ENCODE data around the gene CRYBA4.

The CRYBA4 gene

DNA sequence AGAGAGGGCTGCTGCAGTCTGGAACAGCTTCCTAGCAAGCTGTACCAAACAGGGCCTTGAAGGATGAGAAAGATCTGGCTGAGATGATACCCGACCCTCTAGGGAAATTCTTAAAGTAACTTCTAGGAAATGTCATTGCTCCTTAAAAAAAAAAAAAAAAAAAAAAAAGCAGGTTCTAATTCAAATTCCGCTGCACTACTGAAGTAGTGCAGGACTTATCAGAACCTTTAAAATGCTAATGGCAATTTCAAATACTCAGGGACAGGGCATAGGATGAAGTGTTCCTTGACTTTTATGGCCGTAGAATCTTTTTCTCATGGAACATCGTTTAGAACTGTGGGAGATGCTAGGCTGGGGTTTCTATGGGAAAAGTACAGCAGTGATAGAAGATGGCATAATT is 48.7 kb downstream of the CRYBA4 start:
- Histone ChIP-seq H3K27ac (no peak overlapping the region), H3K27me3 (replicated peaks) (no peaks in the 10 kb centered on the region), H3K36me3 (replicated peaks) (no peaks in the 10 kb centered on the region), H3K4me3 (ENCODE audit: low read depth, low read length) (no peak overlapping the region)
- TF ChIP-seq, protein P1, sequence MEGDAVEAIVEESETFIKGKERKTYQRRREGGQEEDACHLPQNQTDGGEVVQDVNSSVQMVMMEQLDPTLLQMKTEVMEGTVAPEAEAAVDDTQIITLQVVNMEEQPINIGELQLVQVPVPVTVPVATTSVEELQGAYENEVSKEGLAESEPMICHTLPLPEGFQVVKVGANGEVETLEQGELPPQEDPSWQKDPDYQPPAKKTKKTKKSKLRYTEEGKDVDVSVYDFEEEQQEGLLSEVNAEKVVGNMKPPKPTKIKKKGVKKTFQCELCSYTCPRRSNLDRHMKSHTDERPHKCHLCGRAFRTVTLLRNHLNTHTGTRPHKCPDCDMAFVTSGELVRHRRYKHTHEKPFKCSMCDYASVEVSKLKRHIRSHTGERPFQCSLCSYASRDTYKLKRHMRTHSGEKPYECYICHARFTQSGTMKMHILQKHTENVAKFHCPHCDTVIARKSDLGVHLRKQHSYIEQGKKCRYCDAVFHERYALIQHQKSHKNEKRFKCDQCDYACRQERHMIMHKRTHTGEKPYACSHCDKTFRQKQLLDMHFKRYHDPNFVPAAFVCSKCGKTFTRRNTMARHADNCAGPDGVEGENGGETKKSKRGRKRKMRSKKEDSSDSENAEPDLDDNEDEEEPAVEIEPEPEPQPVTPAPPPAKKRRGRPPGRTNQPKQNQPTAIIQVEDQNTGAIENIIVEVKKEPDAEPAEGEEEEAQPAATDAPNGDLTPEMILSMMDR (IDR thresholded peaks at IDR 0.05; ENCODE audit: low read depth, low read length, missing control alignments): no peak
- DNase-seq: no peak
- in situ Hi-C loops (cut with HindIII; ENCODE audit: low pct_ligation_motif_present, low sequenced_read_pairs): no loop called here

DNA sequence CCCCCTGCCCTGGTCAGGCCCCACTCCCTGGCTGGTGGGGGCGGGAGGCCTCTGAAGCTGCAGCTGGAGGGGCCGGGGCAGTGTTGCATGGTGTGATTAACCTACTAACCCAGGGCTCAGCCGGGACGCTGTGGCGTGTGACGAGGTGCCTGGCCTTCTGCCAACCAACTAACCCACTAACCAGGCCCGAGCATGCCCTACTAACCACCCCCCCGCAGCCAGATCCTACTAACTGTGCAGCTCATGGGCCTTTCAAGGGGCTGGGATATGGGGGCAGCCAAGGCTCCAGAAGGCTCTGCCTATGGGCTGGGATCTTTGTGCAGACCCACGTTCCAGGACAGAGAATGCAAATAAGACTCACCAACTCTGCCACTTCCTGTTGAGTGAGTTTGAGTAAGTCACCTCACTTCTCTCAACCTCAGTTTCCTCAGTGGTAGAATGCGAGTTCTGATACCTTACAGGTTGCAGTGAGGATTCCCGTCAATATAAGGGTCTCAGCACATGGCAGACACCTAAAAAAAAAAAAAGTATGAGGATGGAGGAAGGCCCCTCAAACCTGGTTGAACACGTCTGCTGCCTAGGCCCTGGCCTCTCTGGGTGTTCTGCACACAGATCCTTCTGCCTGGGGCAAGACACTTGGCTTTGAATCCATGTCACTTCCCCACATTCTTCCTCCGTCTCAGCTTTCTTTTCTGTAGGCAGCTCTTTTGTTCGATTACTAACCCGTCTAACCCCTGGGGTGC is 49.7 kb downstream of the CRYBA4 start:
- H3K27ac ChIP-seq: no peak overlapping the region
- TF ChIP-seq, protein P1 (IDR thresholded peaks at IDR 0.05; ENCODE audit: low read depth, low read length, missing control alignments): no peak
- no peaks in the 10 kb centered on the region for H3K27me3 ChIP-seq (replicated peaks)
- in situ Hi-C loops (cut with HindIII; ENCODE audit: low pct_ligation_motif_present, low sequenced_read_pairs): no loop called here
- no peak overlapping the region for H3K4me3 ChIP-seq (ENCODE audit: low read depth, low read length)
- DNase-seq: no peak
- H3K36me3 ChIP-seq (replicated peaks): no peaks in the 10 kb centered on the region

DNA sequence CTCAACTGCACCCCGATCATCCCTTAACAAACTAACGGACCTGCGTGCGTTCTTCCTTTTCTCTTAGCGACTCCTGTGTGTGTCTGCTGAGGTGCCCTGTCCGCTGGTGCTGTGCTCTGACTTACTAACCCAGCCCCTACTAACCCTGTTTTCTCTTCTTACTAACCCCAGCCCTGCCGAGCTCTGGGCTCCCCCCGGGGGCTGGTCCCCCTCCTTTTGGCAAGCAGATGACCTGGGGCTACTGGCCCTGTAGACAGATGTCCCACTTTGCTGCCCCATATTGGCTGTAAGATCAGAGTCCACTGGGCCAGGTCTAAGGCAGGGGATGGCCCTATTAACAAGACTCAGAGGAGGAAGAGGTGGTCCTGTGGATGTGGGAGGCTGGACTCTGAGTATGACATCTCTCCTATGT is 50.3 kb downstream of the CRYBA4 start:
- DNase-seq: no peak
- TF ChIP-seq, protein P1 (IDR thresholded peaks at IDR 0.05; ENCODE audit: low read depth, low read length, missing control alignments): no peak
- Histone ChIP-seq H3K36me3 (replicated peaks) (no peaks in the 10 kb centered on the region), H3K4me3 (ENCODE audit: low read depth, low read length) (peak overlapping the region; percentile 90), H3K27me3 (replicated peaks) (no peaks in the 10 kb centered on the region), H3K27ac (peak overlapping the region; percentile 96)
- in situ Hi-C loops (cut with HindIII; ENCODE audit: low pct_ligation_motif_present, low sequenced_read_pairs): no loop called here

DNA sequence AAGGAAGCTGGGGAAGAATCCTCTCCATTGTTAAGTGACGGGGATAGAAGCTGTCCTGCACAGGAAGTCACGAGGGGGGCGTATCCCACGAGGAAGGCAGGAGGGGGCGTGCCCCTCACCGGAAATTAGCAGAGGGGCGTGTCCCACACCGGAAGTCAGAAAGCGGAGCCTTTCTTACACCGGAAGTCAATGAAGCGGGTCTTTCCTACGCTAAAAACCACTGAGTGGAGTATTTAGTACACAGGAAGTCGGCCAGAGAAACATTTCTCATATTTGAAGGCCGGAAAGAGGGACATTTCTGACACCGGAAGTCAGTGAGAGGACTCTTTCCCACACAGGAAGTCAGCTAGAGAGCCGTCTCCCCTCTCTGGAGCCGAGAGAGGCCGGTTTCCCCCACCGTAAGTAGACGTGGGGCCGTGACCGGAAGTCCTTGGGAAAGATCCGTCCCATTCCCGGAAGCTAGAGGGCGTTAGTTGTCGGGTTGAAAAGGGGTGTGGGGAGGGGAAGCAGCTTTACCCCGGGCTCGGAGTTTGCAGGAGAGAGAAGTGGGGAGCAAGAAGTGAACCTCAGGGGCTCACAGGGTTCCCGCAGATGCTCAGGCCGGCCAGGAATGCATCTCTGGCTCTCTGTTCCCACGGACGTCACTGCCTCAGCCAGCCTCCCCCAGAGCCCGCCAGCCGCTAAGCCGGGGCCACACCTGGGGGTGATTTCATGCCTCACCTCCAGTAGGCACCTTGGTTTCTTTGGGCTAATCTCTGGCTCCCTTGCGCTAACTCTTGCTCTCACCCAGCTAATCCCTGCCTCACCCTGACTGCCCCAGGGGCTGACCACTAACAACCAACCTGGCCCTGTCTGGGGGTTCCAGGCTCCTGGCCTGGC is 51.1 kb downstream of the CRYBA4 start:
- TF ChIP-seq, protein P1 (IDR thresholded peaks at IDR 0.05; ENCODE audit: low read depth, low read length, missing control alignments): peak; percentile 68
- Histone ChIP-seq H3K4me3 (ENCODE audit: low read depth, low read length) (peak overlapping the region; percentile 90), H3K27me3 (replicated peaks) (no peaks in the 10 kb centered on the region), H3K27ac (peak overlapping the region; percentile 96), H3K36me3 (replicated peaks) (no peaks in the 10 kb centered on the region)
- peak; percentile 88 for DNase-seq
- in situ Hi-C loops (cut with HindIII; ENCODE audit: low pct_ligation_motif_present, low sequenced_read_pairs): no loop called here

DNA sequence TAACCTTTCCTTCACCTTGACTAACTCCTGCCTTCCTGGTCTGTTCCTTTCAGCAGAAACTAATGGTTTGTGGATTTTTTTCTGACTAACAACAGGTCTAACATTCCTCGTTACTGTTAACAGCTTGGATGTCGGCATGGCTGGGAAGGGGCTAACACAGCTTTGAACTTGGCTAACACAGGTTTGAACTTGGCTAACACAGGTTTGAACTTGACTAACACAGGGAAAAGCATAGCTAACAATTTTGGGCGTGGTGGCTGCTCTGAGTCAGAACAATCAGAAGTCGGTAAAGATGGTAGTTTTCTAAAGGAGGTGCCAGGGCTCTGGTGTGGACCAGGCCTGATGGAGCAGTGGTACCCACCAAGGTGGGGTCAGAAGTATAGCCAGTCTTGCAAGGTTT is 51.7 kb downstream of the CRYBA4 start:
- Histone ChIP-seq H3K27ac (peak overlapping the region; percentile 96), H3K27me3 (replicated peaks) (no peaks in the 10 kb centered on the region), H3K36me3 (replicated peaks) (no peaks in the 10 kb centered on the region), H3K4me3 (ENCODE audit: low read depth, low read length) (peak overlapping the region; percentile 90)
- in situ Hi-C loops (cut with HindIII; ENCODE audit: low pct_ligation_motif_present, low sequenced_read_pairs): no loop called here
- TF ChIP-seq, protein P1 (IDR thresholded peaks at IDR 0.05; ENCODE audit: low read depth, low read length, missing control alignments): no peak
- DNase-seq: peak; percentile 13
